Measurements from ENCODE around the gene AKAP8L. TPM values are rescaled to one million over a fixed set of nuclear protein-coding genes. Genes with fewer than 3 reads are reported as not detected.

AKAP8L gene
- total and polyA plus RNA-seq, 10 of the 15 experiments (the other 5 are each of a cell fraction or from before 2014, with no cell fraction given), result 0.66 to 64.3 (median 40.0) TPM

DNA sequence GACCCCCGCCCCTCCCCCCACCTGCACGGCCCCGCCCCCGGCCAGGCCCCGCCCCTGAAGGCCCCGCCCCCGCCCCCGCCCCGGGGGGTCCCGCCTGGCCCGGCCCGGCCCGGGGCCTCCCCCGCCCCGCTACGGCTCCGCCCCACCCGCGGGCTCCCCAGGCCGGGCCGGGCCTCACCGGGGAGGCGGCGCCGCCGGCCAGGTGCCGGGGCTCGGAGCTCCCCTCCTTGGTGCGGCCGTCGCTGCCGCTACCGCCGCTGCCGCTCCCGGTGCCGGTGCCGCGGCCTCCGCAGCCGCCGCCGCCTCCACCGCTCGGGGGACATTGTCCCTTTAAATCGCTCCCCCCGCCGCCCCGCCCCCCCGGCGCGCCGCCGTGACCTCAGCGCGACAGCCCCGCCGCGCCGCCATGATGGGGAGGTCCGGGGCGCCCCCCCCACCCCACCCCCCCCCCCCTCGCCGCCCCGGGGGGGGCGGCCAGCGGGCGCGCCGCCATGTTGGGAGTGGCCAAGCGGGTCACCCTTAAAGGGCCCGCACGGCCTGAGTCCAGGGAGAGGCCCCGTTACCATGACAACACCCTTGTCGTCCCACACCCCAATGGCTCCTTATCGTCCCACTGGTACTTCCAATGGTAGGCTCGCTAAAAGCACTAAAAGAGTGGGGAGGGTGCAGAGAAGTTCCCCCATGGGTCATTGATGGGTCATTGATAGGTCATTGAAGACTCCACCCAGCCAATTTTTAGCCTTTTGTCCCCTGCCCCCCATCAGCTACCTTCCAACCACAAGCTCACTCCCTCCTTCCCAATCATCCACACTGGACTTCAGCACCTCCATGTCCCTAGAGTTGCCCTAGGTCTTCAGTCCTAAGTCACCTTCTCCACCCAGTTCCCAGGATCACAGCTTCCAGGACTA lies 31.1 kb upstream of the AKAP8L start, which contains the start of gene WIZ (continued):
- TF ChIP-seq, protein P1, sequence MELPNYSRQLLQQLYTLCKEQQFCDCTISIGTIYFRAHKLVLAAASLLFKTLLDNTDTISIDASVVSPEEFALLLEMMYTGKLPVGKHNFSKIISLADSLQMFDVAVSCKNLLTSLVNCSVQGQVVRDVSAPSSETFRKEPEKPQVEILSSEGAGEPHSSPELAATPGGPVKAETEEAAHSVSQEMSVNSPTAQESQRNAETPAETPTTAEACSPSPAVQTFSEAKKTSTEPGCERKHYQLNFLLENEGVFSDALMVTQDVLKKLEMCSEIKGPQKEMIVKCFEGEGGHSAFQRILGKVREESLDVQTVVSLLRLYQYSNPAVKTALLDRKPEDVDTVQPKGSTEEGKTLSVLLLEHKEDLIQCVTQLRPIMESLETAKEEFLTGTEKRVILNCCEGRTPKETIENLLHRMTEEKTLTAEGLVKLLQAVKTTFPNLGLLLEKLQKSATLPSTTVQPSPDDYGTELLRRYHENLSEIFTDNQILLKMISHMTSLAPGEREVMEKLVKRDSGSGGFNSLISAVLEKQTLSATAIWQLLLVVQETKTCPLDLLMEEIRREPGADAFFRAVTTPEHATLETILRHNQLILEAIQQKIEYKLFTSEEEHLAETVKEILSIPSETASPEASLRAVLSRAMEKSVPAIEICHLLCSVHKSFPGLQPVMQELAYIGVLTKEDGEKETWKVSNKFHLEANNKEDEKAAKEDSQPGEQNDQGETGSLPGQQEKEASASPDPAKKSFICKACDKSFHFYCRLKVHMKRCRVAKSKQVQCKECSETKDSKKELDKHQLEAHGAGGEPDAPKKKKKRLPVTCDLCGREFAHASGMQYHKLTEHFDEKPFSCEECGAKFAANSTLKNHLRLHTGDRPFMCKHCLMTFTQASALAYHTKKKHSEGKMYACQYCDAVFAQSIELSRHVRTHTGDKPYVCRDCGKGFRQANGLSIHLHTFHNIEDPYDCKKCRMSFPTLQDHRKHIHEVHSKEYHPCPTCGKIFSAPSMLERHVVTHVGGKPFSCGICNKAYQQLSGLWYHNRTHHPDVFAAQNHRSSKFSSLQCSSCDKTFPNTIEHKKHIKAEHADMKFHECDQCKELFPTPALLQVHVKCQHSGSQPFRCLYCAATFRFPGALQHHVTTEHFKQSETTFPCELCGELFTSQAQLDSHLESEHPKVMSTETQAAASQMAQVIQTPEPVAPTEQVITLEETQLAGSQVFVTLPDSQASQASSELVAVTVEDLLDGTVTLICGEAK (IDR thresholded peaks at IDR 0.05; ENCODE audit: borderline replicate concordance), result no peak
- TF ChIP-seq IRF4 (IDR thresholded peaks at IDR 0.05; ENCODE audit: low read depth, low read length) (no peak), CHD2 (IDR thresholded peaks at IDR 0.05; ENCODE audit: borderline replicate concordance, low read depth, low read length) (no peak), TCF3 (IDR thresholded peaks at IDR 0.05; ENCODE audit: borderline replicate concordance, insufficient read depth, low read depth, low read length) (no peak), YY1 (IDR thresholded peaks at IDR 0.05; ENCODE audit: low read depth, low read length) (peak; percentile 94), EZH2 (IDR thresholded peaks at IDR 0.05; ENCODE audit: borderline replicate concordance, control insufficient read depth, low read depth, low read length) (no peak), NBN (IDR thresholded peaks at IDR 0.05) (no peak), POLR2A (IDR thresholded peaks at IDR 0.05; ENCODE audit: low read depth, low read length) (peak; percentile 52), HDGF (IDR thresholded peaks at IDR 0.05) (0 out of 2 replicates have a peak, but pooled peaks have one; percentile 49), NR2C2 (IDR thresholded peaks at IDR 0.05; ENCODE audit: borderline replicate concordance, control insufficient read depth, insufficient read length, low read depth) (no peak)
- TF ChIP-seq, protein P2, sequence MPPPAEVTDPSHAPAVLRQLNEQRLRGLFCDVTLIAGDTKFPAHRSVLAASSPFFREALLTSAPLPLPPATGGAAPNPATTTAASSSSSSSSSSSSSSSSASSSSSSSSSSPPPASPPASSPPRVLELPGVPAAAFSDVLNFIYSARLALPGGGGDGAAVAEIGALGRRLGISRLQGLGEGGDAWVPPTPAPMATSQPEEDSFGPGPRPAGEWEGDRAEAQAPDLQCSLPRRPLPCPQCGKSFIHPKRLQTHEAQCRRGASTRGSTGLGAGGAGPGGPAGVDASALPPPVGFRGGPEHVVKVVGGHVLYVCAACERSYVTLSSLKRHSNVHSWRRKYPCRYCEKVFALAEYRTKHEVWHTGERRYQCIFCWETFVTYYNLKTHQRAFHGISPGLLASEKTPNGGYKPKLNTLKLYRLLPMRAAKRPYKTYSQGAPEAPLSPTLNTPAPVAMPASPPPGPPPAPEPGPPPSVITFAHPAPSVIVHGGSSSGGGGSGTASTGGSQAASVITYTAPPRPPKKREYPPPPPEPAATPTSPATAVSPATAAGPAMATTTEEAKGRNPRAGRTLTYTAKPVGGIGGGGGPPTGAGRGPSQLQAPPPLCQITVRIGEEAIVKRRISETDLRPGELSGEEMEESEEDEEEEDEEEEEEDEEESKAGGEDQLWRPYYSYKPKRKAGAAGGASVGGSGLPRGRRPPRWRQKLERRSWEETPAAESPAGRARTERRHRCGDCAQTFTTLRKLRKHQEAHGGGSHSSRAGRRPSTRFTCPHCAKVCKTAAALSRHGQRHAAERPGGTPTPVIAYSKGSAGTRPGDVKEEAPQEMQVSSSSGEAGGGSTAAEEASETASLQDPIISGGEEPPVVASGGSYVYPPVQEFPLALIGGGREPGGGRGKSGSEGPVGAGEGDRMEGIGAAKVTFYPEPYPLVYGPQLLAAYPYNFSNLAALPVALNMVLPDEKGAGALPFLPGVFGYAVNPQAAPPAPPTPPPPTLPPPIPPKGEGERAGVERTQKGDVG (CRISPR knock-in tag; IDR thresholded peaks at IDR 0.05), result no peak
- TF ChIP-seq, protein P3, sequence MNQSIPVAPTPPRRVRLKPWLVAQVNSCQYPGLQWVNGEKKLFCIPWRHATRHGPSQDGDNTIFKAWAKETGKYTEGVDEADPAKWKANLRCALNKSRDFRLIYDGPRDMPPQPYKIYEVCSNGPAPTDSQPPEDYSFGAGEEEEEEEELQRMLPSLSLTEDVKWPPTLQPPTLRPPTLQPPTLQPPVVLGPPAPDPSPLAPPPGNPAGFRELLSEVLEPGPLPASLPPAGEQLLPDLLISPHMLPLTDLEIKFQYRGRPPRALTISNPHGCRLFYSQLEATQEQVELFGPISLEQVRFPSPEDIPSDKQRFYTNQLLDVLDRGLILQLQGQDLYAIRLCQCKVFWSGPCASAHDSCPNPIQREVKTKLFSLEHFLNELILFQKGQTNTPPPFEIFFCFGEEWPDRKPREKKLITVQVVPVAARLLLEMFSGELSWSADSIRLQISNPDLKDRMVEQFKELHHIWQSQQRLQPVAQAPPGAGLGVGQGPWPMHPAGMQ (IDR thresholded peaks at IDR 0.05; ENCODE audit: borderline replicate concordance), result no peak
- TF ChIP-seq, protein P4, sequence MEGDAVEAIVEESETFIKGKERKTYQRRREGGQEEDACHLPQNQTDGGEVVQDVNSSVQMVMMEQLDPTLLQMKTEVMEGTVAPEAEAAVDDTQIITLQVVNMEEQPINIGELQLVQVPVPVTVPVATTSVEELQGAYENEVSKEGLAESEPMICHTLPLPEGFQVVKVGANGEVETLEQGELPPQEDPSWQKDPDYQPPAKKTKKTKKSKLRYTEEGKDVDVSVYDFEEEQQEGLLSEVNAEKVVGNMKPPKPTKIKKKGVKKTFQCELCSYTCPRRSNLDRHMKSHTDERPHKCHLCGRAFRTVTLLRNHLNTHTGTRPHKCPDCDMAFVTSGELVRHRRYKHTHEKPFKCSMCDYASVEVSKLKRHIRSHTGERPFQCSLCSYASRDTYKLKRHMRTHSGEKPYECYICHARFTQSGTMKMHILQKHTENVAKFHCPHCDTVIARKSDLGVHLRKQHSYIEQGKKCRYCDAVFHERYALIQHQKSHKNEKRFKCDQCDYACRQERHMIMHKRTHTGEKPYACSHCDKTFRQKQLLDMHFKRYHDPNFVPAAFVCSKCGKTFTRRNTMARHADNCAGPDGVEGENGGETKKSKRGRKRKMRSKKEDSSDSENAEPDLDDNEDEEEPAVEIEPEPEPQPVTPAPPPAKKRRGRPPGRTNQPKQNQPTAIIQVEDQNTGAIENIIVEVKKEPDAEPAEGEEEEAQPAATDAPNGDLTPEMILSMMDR (IDR thresholded peaks at IDR 0.05 in 2 of 3, conservative IDR thresholded peaks at IDR 0.05 in 1 of 3; ENCODE audit: control insufficient read depth in 2 of 3, extremely low read depth in 1 of 3, insufficient read depth in 1 of 3, low read depth in 3 of 3, low read length in 3 of 3), result no peak
